Retinal pigment epithelial cell (primary cell): ENCODE results near the gene ARFGEF2.

Experiments
- DNase-seq: peaks from one replicate; pipeline ENCODE4 v3.0.0-alpha.2; 2010; ENCODE audit warnings: low read depth
- H3K4me3 ChIP-seq: 2 replicates; pipeline ENCODE4 v1.5.1; 2011; ENCODE audit warnings: mild to moderate bottlenecking, low read length, control low read depth, moderate library complexity
- TF ChIP-seq, protein P1 (sequence below): conservative IDR thresholded peaks from 2 replicates; pipeline ENCODE4 v1.5.1; 2011; ENCODE audit warnings: low read depth, low read length, control low read depth, inconsistent platforms

Gene ARFGEF2

DNA sequence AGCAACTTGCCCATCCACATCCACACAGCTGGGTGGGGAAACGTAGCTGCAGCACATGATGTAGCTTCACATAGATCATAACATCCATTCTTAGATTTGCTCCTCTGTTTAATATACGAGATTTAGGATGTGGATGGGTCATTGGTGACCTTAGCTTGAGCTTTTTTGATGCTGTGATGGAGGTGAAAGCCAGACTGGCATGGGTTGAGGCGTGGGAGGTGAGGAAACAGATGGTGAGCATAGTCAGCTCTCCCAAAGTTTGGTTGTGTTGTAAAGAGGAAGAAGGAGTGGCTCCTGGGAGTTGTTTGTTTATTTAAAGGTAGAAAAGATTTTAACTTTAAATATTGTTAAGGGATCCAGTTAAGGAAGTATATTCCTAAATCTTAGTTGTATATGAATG, 5.3 kb downstream of the ARFGEF2 start:
- H3K4me3 ChIP-seq: no peak overlapping the region
- TF ChIP-seq, protein P1, sequence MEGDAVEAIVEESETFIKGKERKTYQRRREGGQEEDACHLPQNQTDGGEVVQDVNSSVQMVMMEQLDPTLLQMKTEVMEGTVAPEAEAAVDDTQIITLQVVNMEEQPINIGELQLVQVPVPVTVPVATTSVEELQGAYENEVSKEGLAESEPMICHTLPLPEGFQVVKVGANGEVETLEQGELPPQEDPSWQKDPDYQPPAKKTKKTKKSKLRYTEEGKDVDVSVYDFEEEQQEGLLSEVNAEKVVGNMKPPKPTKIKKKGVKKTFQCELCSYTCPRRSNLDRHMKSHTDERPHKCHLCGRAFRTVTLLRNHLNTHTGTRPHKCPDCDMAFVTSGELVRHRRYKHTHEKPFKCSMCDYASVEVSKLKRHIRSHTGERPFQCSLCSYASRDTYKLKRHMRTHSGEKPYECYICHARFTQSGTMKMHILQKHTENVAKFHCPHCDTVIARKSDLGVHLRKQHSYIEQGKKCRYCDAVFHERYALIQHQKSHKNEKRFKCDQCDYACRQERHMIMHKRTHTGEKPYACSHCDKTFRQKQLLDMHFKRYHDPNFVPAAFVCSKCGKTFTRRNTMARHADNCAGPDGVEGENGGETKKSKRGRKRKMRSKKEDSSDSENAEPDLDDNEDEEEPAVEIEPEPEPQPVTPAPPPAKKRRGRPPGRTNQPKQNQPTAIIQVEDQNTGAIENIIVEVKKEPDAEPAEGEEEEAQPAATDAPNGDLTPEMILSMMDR: no peak
- no peak for DNase-seq

DNA sequence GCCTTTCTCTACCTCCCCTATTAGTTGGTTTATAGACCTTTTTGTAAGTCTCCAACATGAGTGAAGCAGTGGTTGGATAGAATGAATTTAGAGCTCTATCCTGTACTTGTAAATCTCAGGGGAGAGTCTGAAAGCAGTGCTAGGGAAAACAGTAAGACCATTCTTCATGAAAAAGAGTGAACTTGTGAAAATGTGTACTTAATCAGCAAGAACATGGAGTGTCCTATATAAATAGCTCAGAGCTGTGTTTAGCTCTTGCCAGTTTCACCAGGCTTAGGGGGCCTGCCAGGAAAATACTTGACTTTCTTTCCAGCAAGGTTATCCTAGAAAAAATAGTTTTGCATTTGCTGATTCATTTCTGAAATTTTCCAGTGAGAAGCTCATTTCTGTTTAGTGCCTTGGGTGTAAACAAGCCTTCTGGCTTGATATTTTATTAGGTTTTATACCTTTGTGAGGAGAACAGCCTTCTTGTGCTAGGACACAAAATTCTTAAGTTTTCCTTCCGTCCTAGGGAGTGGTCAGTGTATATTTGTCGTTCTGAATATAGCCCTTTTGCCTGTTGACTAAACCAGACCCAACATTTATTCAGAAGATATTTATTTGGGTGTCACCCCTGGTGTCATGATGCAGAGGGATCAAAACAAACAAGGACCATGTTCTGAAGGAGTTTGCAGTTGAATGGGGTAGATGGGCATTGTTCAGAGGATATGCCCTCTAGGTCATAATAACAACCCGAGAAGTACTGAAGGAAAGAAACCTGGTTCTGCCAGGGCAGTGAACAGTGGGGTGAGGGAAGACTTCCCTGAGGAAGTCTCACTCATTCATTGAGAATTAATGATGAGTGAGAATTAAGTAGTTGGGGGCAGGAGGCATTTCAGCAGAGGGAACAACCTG, 7.6 kb downstream of the ARFGEF2 start:
- TF ChIP-seq, protein P1: no peak
- DNase-seq: peak; percentile 67
- no peak overlapping the region for H3K4me3 ChIP-seq

DNA sequence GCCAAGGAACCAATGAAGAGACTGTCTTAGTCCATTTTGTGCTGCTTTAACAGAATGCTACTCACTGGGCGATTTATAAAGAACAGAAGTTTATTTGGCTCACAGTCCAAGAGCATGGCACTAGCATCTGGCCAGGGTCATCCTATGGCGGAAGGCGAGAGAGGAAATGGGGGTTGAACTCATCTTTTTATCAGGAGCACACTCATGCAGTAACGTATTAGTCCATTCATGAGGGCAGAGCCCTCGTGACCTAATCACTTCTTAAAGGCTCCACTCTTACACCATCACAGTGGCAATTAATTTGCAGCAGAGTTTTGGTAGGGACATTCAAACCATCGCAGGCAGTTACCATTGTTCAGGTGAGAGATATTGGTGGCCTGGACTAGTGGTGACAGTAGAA, 8.5 kb downstream of the ARFGEF2 start:
- no peak overlapping the region for H3K4me3 ChIP-seq
- TF ChIP-seq, protein P1: no peak
- no peak for DNase-seq

DNA sequence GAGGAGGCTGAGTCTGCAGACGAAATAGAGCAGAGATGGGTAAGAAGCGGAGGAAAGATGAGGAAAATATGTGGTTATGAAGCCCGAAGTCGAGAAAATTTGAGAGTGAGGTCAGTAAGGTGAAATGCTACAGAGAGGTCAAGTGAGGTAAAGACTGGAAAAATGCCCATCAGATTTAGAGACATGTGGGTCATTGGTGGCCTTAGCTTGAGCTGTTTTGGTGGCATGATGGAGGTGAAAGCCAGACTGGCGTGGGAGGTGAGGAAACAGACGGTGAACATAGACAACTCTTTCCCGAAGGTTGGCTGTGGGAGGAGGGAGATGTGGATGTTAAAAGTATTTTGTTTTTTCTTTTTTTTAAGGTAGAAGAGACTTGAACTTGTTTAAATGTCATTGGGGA, 9.4 kb downstream of the ARFGEF2 start:
- H3K4me3 ChIP-seq: no peak overlapping the region
- TF ChIP-seq, protein P1: no peak
- no peak for DNase-seq

DNA sequence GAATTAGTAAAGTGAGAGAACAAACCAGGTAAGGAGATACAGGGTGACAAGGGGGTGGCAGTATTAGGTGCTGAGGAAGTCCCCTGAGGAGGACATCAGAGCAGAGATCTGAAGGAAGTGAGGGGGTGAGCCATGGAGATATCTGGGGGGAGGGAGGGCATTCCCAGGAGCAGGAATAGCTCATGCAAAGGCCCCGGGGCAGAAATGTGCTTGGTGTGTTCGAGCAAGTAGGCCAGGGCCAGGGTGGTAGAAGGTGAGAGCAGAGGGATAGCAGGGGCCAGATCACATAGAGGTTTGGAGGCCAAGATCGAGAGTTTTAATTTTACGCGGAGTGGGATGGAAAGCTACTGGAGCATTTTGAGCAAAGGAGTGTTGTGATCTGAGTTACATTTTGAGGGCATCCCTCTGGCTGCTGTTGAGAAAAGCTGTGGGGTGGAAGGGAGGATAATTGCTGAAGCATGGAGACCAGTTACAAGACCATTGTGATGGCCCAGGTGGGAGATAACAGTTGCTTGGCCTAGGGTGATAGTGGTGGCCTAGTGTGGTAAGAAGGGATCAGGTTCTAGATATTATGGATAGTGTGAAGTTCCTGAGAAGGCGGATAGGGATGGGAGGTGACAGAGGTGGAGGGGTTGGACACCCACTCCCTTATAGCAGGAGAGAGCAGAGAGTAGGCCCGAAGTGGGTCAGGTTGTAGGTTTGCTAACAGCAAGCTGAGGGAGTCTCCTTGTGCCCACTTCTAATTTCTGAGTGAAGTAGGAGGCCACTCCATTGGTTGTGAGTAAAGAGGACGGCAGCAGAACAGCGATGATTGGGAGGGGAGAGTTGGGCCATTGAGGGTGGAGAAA, 10.2 kb downstream of the ARFGEF2 start:
- TF ChIP-seq, protein P1: no peak
- no peak for DNase-seq
- H3K4me3 ChIP-seq: no peak overlapping the region

DNA sequence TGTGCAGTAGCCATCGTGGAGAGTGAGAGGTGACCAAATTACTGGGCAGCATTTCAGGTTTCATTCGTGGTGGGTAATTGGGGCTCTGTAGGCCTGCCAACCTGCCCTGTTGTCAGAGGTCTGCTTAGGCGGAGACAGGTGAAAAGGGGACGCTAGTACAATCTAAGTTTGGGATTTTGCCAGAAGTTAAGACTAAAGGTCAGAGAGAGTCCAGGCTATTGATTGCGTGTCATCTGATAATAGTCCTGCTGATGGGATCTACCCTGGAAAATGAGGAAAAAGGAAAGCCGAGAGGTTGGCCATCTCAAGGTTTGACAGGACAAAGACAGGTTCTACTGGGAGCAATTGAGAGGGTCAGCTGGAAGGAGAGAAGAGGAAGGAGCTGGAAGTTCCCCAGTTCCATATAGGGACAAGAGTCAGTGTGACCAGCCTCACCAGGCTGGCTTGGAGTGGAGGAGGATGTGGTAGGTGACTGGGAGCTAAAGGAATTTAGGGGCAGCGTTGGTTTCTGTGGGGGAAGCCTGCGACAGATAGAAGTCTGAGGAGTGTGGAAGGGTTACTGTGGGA, 10.9 kb downstream of the ARFGEF2 start:
- DNase-seq: no peak
- H3K4me3 ChIP-seq: no peak overlapping the region
- TF ChIP-seq, protein P1: no peak
